GM19328 (cell line): Measurements from ENCODE around the gene KRT32.

ENCODE experiments used
- ATAC-seq: cut with Tn5 transposase; IDR thresholded peaks from one replicate; pipeline ENCODE4 v1.9.1; 2021; ENCODE audit warnings: mild to moderate bottlenecking, moderate library complexity; ENCODE audit not compliant: unreplicated experiment

Gene KRT32

DNA sequence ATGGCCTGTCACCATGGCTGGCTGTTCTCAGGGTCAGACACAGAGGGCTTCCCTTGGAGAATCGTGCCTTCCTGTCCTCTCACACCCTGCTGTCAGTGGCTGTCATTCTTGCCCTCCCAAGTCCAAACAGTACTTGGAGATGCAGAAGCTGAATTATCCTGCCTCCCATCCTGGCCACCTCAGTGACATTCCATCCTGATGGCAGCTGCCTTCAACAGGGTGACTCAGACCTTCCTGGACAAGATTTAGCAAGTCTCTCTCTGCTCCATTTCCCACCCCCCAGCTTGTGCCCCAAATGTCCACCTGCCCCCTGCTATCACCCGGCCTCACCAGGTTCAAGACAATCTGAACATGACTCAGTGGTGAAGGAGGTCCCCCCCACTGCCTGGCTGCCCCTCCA is 27.3 kb upstream of the KRT32 start:
- ATAC-seq, result no peak

DNA sequence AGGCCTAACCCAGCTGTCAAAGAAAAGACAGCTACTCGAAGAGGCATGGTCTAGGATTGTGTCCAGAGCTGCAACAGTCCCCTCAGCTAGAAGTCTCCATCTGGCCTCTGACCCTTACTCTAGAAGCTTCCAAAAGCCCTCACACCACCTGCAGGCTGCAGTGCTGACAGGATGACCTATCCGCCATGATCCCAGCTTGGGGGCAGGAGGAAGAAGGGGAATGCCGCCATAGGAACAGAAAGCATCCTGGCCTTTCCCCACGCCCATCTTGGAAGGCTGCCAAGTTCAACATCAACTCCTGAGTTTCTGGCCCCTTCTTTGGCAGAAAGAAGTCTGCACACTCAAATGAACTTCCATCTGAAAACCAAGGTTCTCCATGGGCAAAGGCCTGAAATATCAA is 25.6 kb upstream of the KRT32 start:
- ATAC-seq, result no peak

DNA sequence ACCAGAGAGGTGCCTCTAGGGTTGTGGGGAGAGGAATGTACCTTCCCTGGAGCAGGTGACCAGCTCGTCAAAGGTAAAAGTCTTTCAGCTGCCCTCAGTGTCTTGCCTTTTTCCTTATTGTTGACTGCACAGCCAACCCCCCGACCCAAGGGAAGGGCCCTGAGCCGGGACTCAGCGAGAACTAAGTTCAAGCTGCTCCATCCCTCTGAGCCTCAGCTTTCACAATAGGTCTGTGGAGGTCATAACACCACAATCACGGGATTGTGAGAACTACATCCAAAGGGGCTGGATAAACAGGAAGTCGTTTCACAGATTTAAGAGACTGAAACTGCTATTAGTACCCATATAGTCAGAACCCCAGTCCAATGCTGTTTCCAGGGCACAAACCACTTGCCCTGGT is 25.2 kb upstream of the KRT32 start:
- ATAC-seq, result no peak

DNA sequence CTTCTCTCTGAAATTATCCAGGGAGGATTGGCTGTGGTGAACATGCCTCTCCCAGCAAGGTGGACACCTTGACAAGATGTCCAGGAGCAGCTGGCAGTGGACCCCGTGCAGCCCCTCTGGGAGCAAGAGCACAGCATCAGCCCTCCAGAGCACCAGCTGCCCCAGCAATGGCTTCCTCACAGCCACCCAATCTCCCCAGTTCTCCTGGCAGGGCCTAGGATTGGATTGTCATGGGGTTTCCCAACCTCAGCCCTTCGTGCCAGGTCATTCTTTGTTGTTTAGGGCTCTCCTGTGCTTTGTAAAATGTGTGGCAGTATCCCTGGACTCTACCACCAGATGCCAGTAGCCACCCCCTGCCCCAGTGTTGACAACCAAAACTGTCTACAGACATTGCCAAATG is 24.3 kb upstream of the KRT32 start:
- ATAC-seq, result no peak

DNA sequence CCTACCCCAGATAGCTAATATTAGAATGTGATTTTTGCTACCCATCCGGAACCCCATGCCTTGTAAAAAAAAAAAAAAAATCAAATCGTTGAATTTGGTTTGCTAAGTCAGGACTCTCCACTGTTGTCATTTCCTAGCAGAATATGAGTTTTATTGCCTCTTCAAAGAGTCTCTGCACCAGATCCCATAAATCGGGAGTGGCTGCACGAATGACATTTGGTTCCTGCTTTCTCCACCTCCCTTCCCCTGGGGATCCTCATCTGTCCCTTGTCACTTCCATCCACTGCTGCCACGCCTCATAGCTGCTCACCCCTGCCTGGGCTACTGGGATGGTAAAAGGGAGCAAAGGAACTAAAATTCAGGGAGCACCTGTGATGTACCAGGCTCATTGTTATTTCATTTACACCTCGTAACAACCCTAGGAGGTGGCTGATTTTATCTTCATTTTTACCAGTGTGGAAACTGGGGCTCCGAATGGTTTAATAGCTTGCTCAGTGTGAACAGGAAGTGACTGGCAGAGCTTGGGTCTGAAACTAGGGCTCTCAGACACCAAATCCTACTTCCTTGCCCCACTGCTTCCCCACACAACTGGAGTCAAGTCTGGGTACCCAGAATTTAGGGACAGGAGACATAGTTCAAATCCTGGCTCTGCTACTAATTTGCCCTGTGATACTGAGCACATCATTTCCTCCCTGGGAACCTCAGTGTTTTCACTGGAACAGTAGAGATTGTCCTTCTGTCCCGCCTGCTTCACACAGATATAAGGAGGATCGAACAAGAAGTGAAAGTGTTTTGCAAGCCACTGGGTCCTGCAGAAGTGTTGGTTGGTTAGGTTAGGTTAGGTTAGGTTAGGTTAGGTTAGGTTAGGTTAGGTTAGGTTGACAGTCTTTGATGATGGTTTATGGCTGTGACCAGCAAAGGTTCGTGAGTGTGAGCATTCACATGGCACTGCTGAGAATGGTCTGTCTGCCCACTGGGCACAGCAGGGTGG is 23.1 kb upstream of the KRT32 start:
- no peak for ATAC-seq

DNA sequence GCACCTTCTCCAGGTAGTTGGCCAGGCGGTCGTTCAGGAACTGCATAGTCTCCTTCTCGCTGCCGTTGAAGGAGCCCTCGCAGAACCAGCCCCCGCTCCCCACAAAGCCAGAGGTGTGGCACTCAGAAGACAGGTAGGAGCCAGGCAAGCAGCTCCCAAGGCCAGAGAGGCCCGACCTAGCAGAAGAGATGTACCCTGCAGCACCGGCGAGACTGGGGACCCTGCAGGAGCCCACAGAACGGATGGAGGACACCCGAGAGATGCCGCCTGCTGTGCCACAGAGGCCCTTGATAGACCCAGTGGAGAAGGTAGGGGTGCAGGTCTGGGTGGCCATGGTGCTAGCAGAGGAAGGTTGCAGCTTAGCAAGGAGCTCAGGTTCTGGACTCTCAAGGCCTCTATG is 22.3 kb upstream of the KRT32 start, which contains the start of gene KRT36:
TSS of gene KRT36 (minus strand) at position 380 of the 400 bp plus-strand sequence. CDS start at position 334, 46 bp downstream.
- ATAC-seq, result no peak

DNA sequence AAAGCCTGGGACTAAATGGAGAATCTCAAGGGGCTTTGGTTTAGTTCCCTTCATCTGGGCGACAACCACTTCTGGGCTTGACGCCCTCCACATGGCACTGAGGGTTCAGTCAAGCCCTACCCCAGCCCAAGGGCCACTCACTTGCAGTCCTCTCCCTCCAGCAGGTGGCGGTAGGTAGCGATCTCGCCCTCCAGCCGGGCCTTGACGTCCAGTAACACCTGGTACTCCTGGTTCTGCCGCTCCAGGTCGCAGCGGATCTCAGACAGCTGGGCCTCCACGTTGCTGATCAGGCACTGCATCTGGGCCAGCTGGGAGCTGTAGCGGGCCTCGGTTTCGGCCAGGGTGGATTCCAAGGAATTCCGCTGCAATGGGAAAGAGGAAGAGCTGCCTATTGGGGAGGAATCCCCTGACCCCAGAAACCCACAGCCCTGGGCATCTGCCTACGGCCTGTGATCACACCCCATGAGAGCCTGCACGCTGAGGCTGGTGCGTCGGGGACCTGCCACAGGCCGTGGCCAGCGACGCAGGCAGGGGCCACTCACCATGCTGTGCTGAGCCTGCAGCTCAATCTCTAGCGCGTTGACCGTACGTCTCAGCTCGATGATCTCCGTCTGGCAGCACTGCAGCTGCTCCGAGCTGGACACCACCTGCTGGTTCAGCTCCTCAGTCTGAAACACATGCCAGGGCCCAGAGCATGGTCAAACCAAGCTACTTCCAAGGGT is 19.8 kb upstream of the KRT32 start:
- no peak for ATAC-seq

DNA sequence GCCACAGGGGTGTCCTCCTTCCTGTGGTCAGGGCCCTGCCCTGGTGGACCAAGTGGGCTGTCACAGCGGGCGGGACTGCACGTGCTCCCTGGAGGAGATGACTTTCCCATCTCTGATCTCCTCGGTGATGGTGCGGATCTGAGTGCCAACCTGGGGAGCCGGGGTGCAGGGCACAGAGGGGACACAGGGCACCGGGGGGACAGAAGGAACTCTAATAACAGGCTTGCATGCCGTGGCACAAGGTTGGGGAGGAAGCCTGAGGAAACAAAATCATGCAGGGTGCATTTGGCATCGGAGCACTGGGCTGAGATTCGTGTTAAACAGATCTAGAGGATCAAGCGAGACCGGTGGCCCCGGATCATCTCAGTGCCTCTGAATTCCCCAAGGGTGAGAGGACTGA is 19.1 kb upstream of the KRT32 start:
- ATAC-seq, result no peak

DNA sequence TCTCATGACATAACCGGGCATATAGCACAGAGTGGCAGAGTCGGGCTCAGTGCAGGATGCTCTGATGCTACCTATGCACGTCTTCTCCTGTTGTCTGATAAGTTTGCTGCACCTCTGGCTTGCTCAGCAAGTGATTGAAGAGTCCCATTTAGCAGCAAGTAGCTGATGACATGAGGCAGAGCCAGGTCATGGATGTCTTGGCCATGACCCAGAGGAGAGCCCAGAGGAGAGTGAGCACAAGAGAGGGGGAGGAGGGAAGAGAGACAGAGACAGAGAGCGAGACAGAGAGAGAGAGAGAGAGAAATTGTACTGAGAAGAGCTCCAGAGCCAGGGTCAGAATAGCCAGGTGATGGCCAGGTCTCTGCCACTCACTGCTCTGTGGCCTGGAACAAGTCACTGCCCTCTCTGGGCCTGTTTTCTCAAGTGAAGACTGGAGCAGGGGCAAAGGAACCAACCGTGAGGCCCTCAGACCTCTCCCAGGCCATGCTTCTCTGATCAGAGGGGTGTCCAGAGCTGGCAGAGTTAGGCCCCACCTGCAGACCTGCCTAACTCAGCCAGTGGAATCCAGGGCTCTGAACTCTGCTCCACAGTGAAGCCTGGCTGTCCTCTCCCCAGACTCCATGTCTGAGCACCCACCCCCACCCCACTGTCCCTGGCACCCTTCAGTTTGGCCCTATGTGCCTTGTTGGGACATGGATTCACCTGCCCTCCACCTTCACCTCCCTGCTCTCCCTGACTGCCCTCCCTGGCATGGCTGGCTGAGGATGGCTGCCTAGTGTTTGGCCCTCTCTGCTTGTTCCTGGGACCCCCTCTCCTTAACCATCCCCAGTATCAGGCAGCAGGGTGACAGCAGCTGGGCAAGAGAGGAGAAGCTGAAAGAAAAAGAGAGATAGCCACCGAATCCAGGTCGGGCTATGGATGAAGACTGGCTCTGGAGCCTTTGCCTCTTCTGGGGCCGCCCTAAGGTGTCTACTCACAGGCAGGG is 18.0 kb upstream of the KRT32 start:
- no peak for ATAC-seq

DNA sequence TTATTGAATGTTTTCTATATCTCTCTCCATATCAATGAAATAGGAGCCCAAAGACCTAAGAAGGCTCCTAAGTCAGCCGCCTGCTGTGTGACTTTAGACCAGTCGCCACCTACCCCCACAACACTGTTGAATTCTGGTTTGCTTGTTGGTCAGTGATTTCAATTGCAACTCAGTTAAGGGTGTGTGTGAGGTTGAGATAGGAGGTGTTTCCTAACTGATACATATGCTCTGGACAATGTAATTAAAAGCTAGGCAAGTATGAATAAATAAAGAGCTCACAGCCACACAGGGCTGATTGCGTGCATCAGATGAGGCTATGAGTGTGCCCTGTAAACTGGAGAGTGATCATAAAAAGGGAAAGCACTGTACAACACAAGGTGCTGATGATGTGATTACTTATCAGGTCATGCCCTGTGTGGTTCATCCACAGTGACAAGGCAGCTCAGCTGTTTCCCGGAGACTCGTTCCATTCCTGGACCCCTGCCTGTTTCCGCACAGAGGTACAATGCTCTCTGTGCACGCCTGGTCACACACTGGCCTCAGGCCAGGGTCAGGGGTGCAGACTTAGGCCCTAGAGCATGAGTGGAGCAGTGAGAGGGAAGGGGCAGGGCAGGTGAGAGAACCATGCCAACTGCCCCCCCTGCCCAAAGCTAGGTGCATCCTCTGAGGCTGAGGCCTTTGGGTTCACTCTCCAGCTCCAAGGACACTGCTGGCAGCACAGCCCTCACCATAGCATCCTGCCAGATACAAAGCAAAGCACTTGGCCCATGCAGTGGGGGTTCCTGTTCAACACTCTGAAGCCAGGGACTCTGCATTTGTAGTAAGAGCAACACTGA is 17.0 kb upstream of the KRT32 start:
- no peak for ATAC-seq

DNA sequence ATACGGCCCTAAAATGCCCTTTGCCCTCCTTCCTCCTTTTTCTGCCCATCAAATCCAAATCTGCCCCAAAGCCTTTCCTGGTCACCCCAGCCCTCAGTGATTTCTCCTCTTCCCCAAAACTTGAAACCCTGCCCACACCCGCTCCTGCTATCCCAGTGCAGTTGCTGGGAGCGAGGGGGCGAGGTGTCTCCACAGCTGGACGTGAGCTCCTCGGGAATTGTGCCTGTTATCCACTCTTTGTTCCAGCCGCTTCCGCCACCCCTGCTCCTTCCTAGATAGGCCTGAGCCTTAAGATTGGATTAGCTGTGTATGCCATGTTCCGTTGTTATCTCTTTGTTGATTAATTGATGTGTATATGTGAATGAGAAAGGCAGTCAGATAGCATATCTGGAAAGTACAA is 16.3 kb upstream of the KRT32 start:
- no peak for ATAC-seq

DNA sequence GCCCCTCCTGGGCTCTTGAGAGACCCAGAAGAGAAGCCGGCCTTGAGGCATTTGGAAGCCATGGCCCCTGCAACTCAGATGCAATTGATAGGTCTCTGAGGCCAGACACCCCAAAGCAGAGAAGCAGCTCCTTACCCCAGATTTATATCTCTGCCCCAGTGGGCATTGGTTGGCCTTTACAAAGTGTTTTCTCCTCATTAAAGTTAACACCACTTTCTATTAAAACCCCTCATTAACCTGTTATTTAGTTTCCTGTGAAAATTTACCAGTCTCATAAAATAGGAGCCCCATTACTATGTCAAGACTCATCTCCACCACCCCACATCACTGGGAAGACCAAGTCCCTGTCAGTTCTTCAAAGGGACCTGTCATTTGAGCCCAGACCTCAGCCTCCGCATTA is 13.8 kb upstream of the KRT32 start, which contains the start of gene KRT35:
TSS of gene KRT35 (minus strand) at position 116 of the 400 bp plus-strand sequence. CDS start at position 62, 54 bp downstream.
- no peak for ATAC-seq

DNA sequence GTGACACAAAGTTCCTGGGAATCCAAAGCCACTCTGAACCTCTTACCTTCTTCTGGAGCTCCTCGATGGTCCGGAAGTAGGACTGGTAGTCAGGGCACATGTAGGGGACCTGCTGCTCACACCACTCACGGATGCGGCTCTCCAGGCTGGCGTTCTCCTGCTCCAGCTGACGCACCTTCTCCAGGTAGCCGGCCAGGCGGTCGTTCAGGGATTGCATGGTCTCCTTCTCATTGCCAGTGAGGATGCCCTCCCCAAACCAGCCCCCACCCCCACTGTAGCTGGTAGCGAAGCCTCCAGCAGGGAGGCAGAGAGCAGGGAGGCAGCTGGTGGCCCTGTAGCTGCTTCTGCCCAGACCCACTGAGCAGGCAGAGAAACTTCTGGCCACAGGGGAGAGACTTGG is 13.4 kb upstream of the KRT32 start:
- no peak for ATAC-seq

DNA sequence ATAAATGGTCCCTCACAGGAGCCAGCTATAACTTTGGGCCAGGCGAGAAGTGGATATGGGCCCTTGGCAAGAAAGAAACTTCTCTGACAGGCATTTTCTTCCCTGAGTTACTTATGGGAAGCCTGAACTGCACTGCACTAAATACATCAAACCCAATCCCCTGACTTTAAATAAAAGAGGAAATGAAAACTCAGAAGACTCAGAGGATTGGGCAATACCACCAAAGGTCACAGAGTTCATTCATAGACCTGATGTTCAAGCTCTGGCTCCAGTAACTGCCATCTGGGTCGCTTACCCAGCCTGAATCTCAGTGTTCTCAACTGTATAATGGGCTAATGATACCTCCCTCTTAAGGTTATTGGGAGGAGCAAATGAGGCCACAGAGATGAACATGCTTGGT is 12.9 kb upstream of the KRT32 start:
- no peak for ATAC-seq

DNA sequence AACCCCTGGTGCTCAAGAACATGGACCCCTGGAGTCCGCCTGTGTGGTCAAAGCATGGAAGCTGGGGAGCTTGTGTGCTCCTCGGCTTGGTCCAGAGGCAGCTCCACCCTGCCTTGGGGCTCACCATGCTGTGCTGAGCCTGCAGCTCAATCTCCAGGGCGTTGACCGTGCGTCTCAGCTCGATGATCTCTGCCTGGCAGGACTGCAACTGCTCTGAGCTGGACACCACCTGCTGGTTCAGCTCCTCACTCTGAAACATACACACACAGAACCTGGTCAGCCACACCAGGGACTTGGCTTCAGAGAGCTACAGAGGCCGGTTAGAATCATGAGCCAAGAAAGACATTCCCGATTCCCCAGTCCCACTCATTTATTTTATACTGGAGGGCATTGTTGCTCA is 11.1 kb upstream of the KRT32 start:
- no peak for ATAC-seq

DNA sequence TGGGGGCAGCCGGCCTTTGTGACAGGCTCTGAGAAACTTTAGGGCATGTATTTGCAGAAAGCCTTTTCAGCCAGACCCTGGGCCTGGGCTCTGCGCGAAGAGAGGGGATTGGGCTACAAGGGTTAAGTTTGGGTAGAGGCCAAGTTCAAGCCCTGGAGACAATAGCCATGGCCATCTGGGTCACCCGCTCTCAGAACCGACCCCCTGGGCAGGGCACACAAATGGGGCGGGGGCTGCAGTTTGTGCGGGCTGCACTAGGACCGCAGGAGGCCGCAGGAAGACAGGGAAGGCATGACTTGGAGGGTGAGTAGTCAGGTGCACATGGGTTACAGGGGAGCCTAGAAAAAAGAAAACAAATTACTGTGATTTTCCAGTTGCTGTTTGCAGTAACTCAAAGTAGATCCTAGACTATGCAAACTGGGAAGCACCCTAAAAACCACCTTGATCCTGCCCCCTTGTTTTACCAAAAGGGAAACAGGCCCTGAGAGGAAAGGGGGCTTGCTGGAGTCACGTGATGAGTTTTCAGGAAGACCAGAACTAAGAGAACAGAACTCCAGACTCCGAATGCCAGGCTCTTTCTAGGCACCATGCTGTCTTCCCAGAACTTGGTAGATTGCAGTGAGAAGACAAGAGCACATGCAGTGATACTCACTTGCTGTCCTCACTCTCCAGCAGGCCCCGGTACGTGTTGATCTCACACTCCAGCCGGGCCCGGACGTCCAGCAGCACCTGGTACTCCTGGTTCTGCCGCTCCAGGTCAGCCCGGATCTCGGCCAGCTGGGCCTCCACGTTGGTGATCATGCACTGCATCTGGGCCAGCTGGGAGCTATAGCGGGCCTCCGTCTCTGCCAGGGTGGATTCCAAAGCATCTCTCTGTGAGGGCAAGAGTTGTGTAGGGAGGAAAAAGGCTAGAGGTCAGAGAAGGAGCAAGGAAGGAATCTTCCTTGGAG is 10.0 kb upstream of the KRT32 start:
- no peak for ATAC-seq

DNA sequence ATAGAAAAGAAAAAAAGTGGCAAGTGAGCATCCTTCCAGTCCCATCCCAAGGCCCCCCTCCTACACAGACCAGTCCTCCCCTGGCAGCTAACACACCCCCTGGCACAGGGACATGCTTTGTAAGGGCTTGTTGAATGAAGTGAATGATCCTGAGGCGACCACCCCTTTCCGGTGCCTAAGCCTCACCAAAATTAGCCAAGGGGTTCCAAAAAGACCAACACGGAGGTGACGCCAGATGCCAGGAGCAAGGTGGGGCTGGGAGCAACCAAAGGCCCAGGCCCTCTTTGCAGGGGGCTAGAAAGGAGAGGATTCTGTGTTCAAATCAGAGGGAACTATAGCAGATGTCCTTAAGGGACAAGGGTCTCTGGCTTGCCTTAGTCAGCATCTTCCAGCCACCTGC is 8.2 kb upstream of the KRT32 start:
- ATAC-seq, result no peak

DNA sequence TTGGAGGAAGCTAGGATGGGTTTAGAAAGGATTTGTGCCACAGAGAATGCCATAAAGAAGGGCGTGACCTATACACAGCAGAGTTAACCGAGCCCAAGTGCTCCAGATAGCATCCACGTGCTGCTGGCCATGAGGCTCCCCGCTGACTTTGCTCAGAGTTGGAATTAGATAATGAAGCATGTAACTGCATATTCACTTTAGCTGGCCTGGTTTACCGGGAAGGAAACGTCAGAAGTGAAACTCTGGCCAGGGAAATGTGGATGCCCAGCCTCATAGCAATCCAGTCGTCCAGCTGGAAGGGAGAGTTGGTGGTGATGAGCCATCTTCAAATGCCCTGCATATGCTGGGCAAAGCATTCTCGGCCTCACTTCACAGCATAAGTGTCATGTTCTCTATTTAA is 7.7 kb upstream of the KRT32 start:
- no peak for ATAC-seq

DNA sequence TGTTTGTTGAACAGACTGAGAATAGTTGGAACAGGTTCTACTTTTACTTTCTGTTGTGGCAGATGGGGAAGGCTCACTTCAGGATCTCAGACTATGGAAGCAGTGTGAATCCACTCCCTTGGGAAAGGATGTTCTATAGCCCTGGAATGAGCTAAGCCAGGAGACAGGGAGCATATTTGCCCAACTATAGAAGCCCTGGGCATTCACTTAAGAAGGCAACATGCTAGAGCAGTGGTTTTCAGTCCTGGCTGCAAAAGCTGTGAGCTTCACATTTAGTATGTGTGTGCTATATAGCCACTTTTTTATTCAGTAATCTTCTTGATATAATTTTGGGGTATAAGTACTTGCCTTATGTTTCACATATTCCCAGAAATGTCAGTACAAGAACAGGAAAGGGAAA is 1.2 kb upstream of the KRT32 start:
- ATAC-seq, result no peak
